Suppressor macrophage treated with lipopolysaccharide for 1 hour (primary cell): ENCODE measurements around the gene CACNA2D3.
A peak's percentile ranks its signal among the peaks of the same experiment; 100 is the strongest.
"Not testable (repeated sequence)": the region's sequence is repeated elsewhere in the genome, so short reads cannot be mapped to it uniquely, and the experiment has no call there.

ENCODE experiments used
- DNase-seq, 3 donors: peaks; one replicate each; pipeline ENCODE4 v3.0.0-alpha.2; 2020 to 2022

The CACNA2D3 gene

DNA sequence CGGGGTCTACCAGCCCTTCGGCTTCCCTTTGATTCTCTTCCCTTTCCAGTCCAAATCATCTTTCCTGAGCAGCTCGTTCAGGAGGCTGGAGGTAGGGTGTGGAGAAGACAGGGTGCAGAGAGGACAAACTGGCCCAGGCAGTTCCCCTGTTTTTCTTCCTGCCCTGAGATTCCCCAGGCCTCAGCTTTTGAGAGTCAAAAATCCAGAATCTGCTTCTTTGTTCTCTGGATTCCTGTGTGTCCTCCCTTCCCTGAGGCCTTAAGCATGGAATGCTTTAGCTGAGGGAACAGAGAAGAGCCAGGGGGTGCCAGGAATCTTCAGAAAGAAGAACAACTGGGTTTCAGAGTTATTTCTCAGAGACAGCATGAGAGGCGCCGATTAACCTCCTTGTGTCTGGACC lies 832.2 kb downstream of the CACNA2D3 start:
- no peak for DNase-seq

GRCh38 chr3:54955496-54955895 lies 833.1 kb downstream of the CACNA2D3 start:
- no peak for DNase-seq

DNA sequence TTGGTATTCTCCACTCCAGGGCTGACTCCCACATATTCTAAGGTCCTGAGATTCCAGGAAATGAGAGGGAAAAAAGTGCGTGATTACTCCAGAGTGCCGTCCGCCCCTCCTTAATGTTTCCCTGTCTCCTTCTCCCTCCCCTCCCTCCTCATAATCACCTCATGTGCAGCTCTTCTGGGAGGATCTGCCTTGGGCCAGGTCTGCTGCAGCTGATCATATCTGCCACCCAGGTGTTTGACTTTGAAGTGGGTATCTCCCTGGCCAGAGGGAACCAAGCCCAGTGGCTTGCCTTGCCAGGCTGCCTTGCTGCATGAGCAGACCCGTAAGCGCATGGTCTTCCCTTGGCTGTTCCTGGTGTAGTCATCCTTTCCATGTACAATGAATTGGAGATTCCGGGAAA lies 833.6 kb downstream of the CACNA2D3 start:
- no peak for DNase-seq

GRCh38 chr3:54957711-54958110 lies 835.4 kb downstream of the CACNA2D3 start:
- DNase-seq = no peak

- DNase-seq = no peak
These were observed 837.7 kb downstream of the CACNA2D3 start for GRCh38 chr3:54960082-54960481.

DNA sequence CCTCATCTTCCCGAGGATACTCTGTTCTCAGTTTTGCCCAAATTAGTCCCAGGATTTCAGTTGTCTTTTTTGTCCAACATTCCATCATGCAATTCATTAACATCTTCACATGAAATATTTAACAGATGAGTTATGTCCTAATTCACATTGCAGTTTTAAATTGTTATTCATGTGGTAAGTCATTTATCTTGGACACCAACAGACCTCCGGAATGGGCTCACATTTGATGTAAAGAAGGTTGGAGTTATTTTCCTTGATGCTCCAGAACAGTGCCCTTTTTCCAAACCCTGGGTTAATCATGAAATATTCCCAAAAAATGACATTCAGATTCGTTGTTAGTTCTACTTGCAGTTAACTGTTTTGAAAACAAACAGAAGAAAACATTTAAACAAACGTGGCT lies 838.3 kb downstream of the CACNA2D3 start:
- DNase-seq = no peak

- no peak for DNase-seq
These were observed 839.8 kb downstream of the CACNA2D3 start for GRCh38 chr3:54962200-54962599.

- DNase-seq = peak; percentile 8 to 57 (median 50)
These were observed 841.3 kb downstream of the CACNA2D3 start for GRCh38 chr3:54963641-54964040.

DNA sequence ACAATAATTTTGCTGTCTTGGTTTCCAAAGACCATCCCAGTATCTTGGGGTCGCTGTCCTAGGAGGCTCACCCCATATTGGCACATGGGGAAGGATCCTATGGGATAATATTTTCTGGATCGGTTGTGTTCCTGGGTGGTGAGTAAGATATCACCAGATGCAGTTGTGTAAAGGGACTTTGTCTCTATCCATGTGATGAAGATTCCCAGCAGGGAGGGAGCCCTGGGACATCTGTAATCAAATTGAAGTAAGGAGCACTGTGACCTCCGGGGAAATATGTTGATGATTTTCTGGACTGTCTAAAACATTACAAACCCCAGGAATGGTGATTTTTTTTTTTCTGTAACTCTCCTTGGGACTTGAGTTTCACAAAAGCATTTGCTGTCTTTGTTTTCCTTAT lies 841.7 kb downstream of the CACNA2D3 start:
- DNase-seq = no peak

DNA sequence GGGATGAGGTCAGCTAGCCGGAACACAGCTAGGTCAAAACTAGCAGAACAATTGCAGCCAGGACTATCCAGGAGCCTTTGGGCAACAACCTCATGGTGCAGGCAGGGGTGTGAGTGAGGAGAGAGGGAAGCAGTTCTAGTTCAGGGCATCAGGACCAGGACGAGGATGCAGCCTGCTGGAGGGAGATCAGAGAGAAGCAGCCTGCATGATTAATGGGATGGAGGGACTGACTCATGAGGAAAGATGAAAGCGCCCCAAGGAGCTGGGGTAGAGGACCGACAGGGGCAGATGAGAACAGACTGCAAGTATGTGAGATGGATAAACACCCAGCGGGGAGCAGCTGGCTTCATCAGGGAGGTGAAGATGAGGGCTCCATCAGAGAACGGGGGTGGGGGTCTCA lies 843.4 kb downstream of the CACNA2D3 start:
- peak in 1 of 3 donors; percentile 4 for DNase-seq

DNA sequence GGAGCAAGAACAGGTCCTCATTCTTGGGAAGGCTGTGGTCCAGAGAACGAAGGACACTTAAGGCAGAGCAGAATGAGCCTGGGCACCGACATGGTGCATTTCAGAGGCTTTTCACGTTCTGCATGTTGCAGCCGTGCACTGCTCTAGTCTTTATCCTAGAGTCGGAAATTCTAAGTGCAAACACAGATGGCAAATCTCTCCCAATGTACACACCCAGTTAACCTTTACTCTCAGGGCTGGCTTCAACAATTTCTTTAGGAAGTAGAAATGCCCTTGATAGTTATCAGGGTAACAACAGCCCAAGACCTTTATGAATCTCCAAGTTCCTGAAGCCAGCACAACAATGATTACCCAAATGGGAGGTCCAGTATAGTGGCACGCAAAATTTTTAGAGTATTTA lies 844.6 kb downstream of the CACNA2D3 start:
- no peak for DNase-seq

- peak; percentile 28 to 75 (median 69) for DNase-seq
These were observed 845.4 kb downstream of the CACNA2D3 start for GRCh38 chr3:54967731-54968161.

- no peak for DNase-seq
These were observed 846.3 kb downstream of the CACNA2D3 start for GRCh38 chr3:54968546-54969172.

GRCh38 chr3:54969652-54970051 lies 847.3 kb downstream of the CACNA2D3 start:
- no peak for DNase-seq

GRCh38 chr3:54970895-54971294 lies 848.5 kb downstream of the CACNA2D3 start:
- peak in 1 of 3 donors; percentile 33 for DNase-seq

DNA sequence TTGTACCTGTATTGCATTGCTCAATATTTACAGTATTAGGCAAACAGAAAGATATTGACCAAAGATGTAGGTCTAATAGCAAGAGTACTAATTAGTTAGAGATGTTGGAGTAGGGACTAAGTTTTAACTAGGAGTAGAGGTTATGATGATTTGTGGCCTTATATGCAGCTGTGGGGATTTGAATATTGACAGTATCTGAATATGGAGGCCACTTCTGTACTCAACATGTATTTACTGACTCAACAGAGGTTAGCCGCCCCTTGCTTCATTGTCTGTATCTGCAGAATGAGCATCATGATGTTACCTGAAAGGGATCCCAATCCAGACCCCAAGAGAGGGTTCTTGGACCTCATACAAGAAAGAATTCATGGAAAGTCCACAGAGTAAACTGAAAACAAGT lies 855.1 kb downstream of the CACNA2D3 start:
- no peak for DNase-seq

GRCh38 chr3:54977946-54978345 lies 855.6 kb downstream of the CACNA2D3 start:
- DNase-seq = not testable (repeated sequence)

GRCh38 chr3:54982807-54983206 lies 860.5 kb downstream of the CACNA2D3 start:
- DNase-seq = no peak

- DNase-seq = no peak
These were observed 861.1 kb downstream of the CACNA2D3 start for GRCh38 chr3:54983266-54984099.

DNA sequence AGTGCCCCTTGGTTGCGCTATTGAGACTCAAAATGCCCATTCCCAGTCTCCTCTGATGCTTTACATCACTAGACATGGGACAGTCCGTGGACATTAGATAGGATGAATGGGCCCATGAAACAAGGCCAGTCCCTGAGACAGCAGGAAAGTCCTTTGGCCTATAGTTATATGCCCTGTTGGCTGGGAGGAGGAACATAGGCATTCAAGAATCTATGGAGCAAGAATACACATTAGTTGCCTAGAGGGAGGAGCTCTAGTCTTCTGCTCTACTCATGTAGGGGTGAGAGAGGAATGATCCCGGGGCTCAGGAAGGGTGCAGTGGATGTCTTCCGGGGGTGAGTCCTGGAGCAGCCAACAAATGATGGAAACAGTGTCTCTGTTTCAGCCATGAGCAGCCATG lies 863.5 kb downstream of the CACNA2D3 start:
- DNase-seq = peak in 2 of 3 donors; percentile 31 to 46

- peak; percentile 84 to 94 (median 94) for DNase-seq
These were observed 863.9 kb downstream of the CACNA2D3 start for GRCh38 chr3:54986294-54986693.

- no peak for DNase-seq
These were observed 865.4 kb downstream of the CACNA2D3 start for GRCh38 chr3:54987719-54988118.

- DNase-seq = no peak
These were observed 866.0 kb downstream of the CACNA2D3 start for GRCh38 chr3:54988302-54988837.
